Smooth muscle cell (in vitro differentiated cells): ENCODE results near the gene ARHGAP26. TPM values are rescaled to one million over a fixed set of nuclear protein-coding genes. Genes with fewer than 3 reads are reported as not detected.
"Not testable (repeated sequence)": the region's sequence is repeated elsewhere in the genome, so short reads cannot be mapped to it uniquely, and the experiment has no call there.

Experiments
- DNase-seq: peaks from one replicate; lab custom pipeline; 2025; ENCODE audit not compliant: unreplicated experiment; lab: John Stamatoyannopoulos, UW
- H2AFZ ChIP-seq: fragments of 200-600 bp; sonication (generic); 2 replicates; pipeline ENCODE4 v1.6.0; 2016; ENCODE audit warnings: antibody characterized with exemption, low read depth, mild to moderate bottlenecking
- H3F3A ChIP-seq: fragments of 200-600 bp; sonication (generic); 2 replicates; pipeline ENCODE4 v1.6.0; 2017; ENCODE audit warnings: antibody characterized with exemption, low read depth
- H3K27ac ChIP-seq: fragments of 200-600 bp; sonication (generic); 2 replicates; pipeline ENCODE4 v1.5.1; 2016; ENCODE audit warnings: low read depth, mild to moderate bottlenecking
- H3K27me3 ChIP-seq: fragments of 200-600 bp; sonication (generic); 2 replicates; pipeline ENCODE4 v1.6.1; 2016; ENCODE audit warnings: low read depth, mild to moderate bottlenecking
- H3K36me3 ChIP-seq: fragments of 200-600 bp; sonication (generic); 2 replicates; pipeline ENCODE4 v1.5.1; 2016; ENCODE audit warnings: low read depth
- H3K4me1 ChIP-seq: fragments of 200-600 bp; sonication (generic); 2 replicates; pipeline ENCODE4 v1.5.1; 2016; ENCODE audit warnings: low read depth
- H3K4me2 ChIP-seq: fragments of 200-600 bp; sonication (generic); 2 replicates; pipeline ENCODE4 v1.6.0; 2016; ENCODE audit warnings: mild to moderate bottlenecking
- H3K4me3 ChIP-seq: fragments of 200-600 bp; sonication (generic); 2 replicates; pipeline ENCODE4 v1.5.1; 2016; ENCODE audit warnings: mild to moderate bottlenecking
- H3K79me2 ChIP-seq: fragments of 200-600 bp; sonication (generic); 2 replicates; pipeline ENCODE4 v1.6.0; 2016; ENCODE audit warnings: low read depth, mild to moderate bottlenecking
- H3K9ac ChIP-seq: fragments of 200-600 bp; sonication (generic); 2 replicates; pipeline ENCODE4 v1.6.0; 2016; ENCODE audit warnings: low read depth
- H3K9me3 ChIP-seq: fragments of 200-600 bp; sonication (generic); replicated peaks from 2 replicates; pipeline ENCODE4 v1.5.1; 2016; ENCODE audit warnings: low read depth
- H4K20me1 ChIP-seq: fragments of 200-600 bp; sonication (generic); 2 replicates; pipeline ENCODE4 v1.6.0; 2016; ENCODE audit warnings: low read depth
- CTCF ChIP-seq: fragments of 200-600 bp; sonication (generic); IDR thresholded peaks from 2 replicates; pipeline ENCODE4 v1.5.1; 2017; ENCODE audit warnings: borderline replicate concordance, mild to moderate bottlenecking, antibody characterized with exemption; ENCODE audit not compliant: insufficient read depth, poor library complexity, severe bottlenecking
- WGBS: methylation state at CpG from one replicate; pipeline ENCODE4 v1.1.7; 2016; ENCODE audit warnings: low lambda C conversion rate; 5-methylcytosine and 5-hydroxymethylcytosine counted together
- polyA plus RNA-seq: library from polyadenylated mRNA; unstranded; fragments of >200 nt; fragmentation: Nextera tagmentation; extraction: Ambion mirVana; gene quantifications from 2 replicates; pipeline ENCODE4 v1.2.1, GENCODE V29; 2016
- total RNA-seq: library from RNA; depleted of rRNA; stranded (reverse); fragments of >200 nt; gene quantifications from 2 replicates; pipeline ENCODE4 v1.2.3, GENCODE V29; 2014

Gene ARHGAP26
- total and polyA plus RNA-seq, 2 experiments from 2014 or later, result 2.2 to 5.1 TPM

- H3F3A ChIP-seq, result peaks cover 9% of the 10 kb centered on the region
- no peaks in the 10 kb centered on the region for H3K36me3 ChIP-seq
- no peak overlapping the region for H2AFZ ChIP-seq
- H3K4me1 ChIP-seq, result peaks cover 26% of the 10 kb centered on the region
- no peaks in the 10 kb centered on the region for H3K79me2 ChIP-seq
- H3K4me3 ChIP-seq, result no peak overlapping the region
- 67% methylated on average over 1 of the region's 1 CpG for WGBS
- H3K4me2 ChIP-seq, result peak overlapping the region; percentile 30
- no peaks in the 10 kb centered on the region for H3K9me3 ChIP-seq
- no peaks in the 10 kb centered on the region for H3K27me3 ChIP-seq
- no peaks in the 10 kb centered on the region for H4K20me1 ChIP-seq
- no peak for TF ChIP-seq CTCF
- peak overlapping the region; percentile 62 for H3K27ac ChIP-seq
- H3K9ac ChIP-seq, result peak overlapping the region; percentile 30
- DNase-seq, result no peak
Measured at GRCh38 chr5:142984011-142984410, 213.8 kb downstream of the ARHGAP26 start.

GRCh38 chr5:142984525-142984924, 214.3 kb downstream of the ARHGAP26 start:
- no peak overlapping the region for H2AFZ ChIP-seq
- no peaks in the 10 kb centered on the region for H3K36me3 ChIP-seq
- no peak for DNase-seq
- peak overlapping the region; percentile 30 for H3K4me2 ChIP-seq
- H3K9me3 ChIP-seq, result no peaks in the 10 kb centered on the region
- H3K9ac ChIP-seq, result no peak overlapping the region
- H3K27ac ChIP-seq, result peak overlapping the region; percentile 83
- no peaks in the 10 kb centered on the region for H4K20me1 ChIP-seq
- no peaks in the 10 kb centered on the region for H3K79me2 ChIP-seq
- H3K4me1 ChIP-seq, result peaks cover 26% of the 10 kb centered on the region
- no peak for TF ChIP-seq CTCF
- 47% methylated on average over 2 of the region's 2 CpGs for WGBS
- no peak overlapping the region for H3K4me3 ChIP-seq
- H3F3A ChIP-seq, result peaks cover 9% of the 10 kb centered on the region
- no peaks in the 10 kb centered on the region for H3K27me3 ChIP-seq

- H3K4me2 ChIP-seq, H3K27ac ChIP-seq, H3K9me3 ChIP-seq, H3K4me3 ChIP-seq, H4K20me1 ChIP-seq, H3K27me3 ChIP-seq, H3K36me3 ChIP-seq, H3K4me1 ChIP-seq, H3K79me2 ChIP-seq, DNase-seq, H3F3A ChIP-seq, H3K9ac ChIP-seq, H2AFZ ChIP-seq: not testable (repeated sequence)
- WGBS, result 100% methylated on average over 1 of the region's 1 CpG
Measured at GRCh38 chr5:142989270-142989669, 219.1 kb downstream of the ARHGAP26 start.

DNA sequence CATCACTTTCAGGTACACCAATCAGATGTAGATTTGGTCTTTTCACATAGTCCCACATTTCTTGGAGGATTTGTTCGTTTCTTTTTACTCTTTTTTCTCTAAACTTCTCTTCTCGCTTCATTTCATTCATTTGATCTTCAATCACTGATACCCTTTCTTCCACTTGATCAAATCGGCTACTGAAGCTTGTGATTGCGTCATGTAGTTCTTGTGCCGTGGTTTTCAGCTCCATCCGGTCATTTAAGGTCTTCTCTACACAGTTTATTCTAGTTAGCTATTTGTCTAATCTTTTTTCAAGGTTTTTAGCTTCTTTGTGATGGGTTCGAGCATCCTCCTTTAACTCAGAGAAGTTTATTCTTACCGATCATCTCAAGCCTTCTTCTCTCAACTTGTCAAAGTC, 219.9 kb downstream of the ARHGAP26 start:
- not testable (repeated sequence) for H3K4me1 ChIP-seq, H3K4me3 ChIP-seq, H3K27me3 ChIP-seq, H3K36me3 ChIP-seq, H3K9ac ChIP-seq, H2AFZ ChIP-seq, H3K79me2 ChIP-seq, DNase-seq, H3F3A ChIP-seq, H3K4me2 ChIP-seq, H4K20me1 ChIP-seq, H3K9me3 ChIP-seq, H3K27ac ChIP-seq
- 94% methylated on average over 8 of the region's 8 CpGs for WGBS

DNA sequence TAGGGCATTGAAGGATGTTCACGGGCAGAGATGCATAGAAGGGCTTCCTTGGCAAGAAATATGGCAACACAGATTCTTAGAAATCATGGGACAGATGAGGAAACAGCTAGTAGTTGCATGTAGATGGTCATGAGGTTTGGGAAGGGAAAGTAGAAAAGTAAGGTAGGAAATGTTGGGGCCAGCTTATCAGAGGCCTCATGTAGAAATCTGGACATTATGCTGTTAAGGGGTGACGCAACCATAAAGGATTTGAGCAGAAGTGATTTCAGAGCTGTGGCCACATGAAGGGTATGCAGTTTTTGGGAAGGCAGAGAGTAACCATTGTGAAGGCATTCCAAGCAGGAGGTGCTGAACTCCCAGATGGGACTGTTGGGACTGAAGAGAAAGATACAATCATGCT, 224.0 kb downstream of the ARHGAP26 start:
- 93% methylated on average over 2 of the region's 2 CpGs for WGBS
- no peak for DNase-seq
- TF ChIP-seq CTCF, result no peak
- Histone ChIP-seq H3K79me2 (no peaks in the 10 kb centered on the region), H2AFZ (no peak overlapping the region), H3K27me3 (no peaks in the 10 kb centered on the region), H3K4me1 (no peaks in the 10 kb centered on the region), H3K27ac (no peak overlapping the region), H3K9me3 (no peaks in the 10 kb centered on the region), H3F3A (no peaks in the 10 kb centered on the region), H3K9ac (no peak overlapping the region), H4K20me1 (no peaks in the 10 kb centered on the region), H3K4me3 (no peak overlapping the region), H3K36me3 (no peaks in the 10 kb centered on the region), H3K4me2 (no peak overlapping the region)

- H3K27me3 ChIP-seq, H3F3A ChIP-seq, H3K4me3 ChIP-seq, H4K20me1 ChIP-seq, H3K36me3 ChIP-seq, H3K79me2 ChIP-seq, H3K9ac ChIP-seq, H3K4me2 ChIP-seq, H2AFZ ChIP-seq, H3K27ac ChIP-seq, H3K4me1 ChIP-seq, DNase-seq, H3K9me3 ChIP-seq: not testable (repeated sequence)
Measured at GRCh38 chr5:142995621-142996020, 225.4 kb downstream of the ARHGAP26 start.
